ENCODE data around the gene ATP5ME. TPM values are rescaled to one million over a fixed set of nuclear protein-coding genes. Genes with fewer than 3 reads are reported as not detected.

ATP5ME gene
- polyA plus RNA-seq, 3 donors: 163 to 397 (median 367) TPM

DNA sequence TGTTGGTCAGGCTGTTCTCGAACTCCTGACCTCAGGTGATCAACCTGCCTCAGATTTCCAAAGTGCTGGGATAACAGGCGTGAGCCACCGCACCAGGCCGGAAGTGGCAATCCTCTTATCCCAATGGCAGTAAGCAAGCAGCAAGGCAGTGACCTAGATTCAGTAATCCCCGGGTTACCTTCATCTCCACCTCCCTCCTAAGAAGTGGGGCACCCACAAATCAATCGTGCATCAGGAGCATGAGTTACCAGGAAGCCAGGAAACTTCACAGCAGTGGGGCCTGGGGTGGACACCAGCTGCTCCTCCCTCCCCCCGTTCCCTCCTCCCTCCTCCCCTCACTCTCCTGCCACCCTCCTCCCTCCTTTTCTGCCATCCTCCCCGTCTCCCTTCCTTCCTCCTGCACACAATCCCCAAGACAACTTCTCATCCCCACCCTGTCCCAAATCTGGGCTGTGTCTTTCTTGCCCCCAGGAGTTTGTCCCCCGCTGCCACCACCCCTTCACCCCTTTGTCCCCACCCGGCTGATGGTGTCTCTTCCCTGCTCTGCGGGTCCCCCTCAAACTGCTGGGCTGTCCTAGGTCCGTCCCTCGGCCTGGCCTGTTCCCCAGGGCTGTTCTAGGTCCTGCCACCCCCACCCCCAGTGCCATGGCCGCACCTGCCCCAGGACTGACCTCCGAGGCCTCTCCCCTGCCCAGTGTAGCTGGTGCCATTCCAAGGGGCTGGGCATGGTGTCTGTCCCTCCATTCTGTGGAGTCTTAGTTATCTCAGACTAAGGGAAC lies 46.5 kb downstream of the ATP5ME start:
- Mint-ChIP-seq H3K4me1 (peaks cover 3% of the 10 kb centered on the region), H3K4me3 (no peak overlapping the region), H3K27me3 (ENCODE audit: low read depth in 3 of 3) (peaks cover 0 to 7% (median 6%) of the 10 kb centered on the region in 3 donors), H3K36me3 (no peaks in the 10 kb centered on the region), H3K27ac (no peak overlapping the region), H3K9me3 (peaks cover 9 to 23% (median 14%) of the 10 kb centered on the region in 7 donors)
- Histone ChIP-seq H3K36me3 (replicated peaks in 1 of 2; ENCODE audit: control insufficient read depth in 1 of 2, insufficient read depth in 2 of 2, low read length in 2 of 2) (no peaks in the 10 kb centered on the region), H3K9me3 (replicated peaks in 1 of 2; ENCODE audit: control insufficient read depth in 1 of 2, insufficient read depth in 1 of 2, low read length in 2 of 2) (peaks cover 7 to 11% of the 10 kb centered on the region in 2 donors), H3K4me3 (replicated peaks in 1 of 3; ENCODE audit: low read depth in 2 of 3, low read length in 3 of 3) (no peak overlapping the region), H3K27ac (ENCODE audit: low read depth in 1 of 2, low read length in 2 of 2) (no peak overlapping the region), H3K4me2 (replicated peaks; ENCODE audit: extremely low read depth, low read length, poor library complexity, severe bottlenecking) (no peak overlapping the region), H3K9ac (ENCODE audit: insufficient read depth, low read length, poor library complexity, severe bottlenecking) (no peak overlapping the region), H3K27me3 (ENCODE audit: control insufficient read depth in 2 of 2, insufficient read depth in 2 of 2, low read length in 2 of 2) (no peaks in the 10 kb centered on the region), H2AFZ (ENCODE audit: insufficient read depth, low read depth, low read length, poor library complexity, severe bottlenecking) (no peak overlapping the region), H3K4me1 (ENCODE audit: control insufficient read depth in 1 of 2, insufficient read depth in 2 of 2, low read length in 2 of 2) (no peaks in the 10 kb centered on the region), H3K79me2 (ENCODE audit: insufficient read depth, low read length) (no peaks in the 10 kb centered on the region), H4K20me1 (ENCODE audit: insufficient read depth, low read length) (no peaks in the 10 kb centered on the region)
- TF ChIP-seq CTCF (IDR thresholded peaks at IDR 0.05): no peak
- intact Hi-C loops (cut with micrococcal nuclease): no loop called here
- WGBS (ENCODE audit: insufficient coverage): 85% methylated on average over 13 of the region's 15 CpGs
- DNase-seq: no peak

DNA sequence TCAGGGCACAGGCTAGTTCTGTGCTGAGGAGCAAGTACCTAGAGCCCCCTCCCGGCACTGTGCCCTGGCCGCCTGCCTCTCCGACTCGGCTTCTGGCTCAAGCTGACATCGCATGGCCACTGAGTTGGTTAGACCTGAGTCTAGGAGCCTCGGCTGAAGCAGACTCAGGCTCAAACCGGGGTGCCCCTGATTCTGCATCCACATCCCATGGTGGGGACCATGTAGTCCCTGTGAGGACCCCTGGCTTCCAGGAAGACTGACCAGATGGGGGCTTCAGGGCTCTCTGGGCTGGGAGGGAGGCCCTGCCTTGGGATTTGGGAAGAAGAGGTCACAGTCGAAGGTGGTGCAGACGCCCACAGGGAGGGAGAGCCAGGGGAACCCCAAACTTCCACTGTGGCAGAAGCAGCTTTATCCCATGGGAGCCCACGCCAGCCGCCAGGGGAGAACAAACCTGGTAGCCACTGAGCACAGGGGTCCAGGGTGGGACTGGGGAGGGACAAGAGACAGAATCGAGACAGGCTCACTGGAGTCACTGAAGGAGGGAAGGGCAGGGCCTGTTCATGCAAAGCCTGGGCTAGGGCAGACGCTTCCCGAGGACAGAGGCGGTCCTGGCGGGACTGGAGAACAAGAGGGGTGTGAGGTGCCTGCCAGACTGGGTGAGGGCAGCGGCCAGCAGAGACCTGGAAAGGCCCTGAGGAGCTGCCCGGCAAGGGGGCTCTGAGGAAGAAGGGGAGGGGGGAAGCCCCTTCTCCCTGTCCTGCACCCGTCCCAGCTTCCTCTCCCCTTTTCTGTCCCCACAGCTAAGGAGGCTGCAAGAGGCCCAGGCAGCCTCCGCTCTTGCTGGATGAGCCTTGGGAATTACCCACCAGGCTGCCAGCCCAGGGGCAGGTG lies 47.6 kb downstream of the ATP5ME start:
- no peaks in the 10 kb centered on the region for H3K79me2 ChIP-seq (ENCODE audit: insufficient read depth, low read length)
- no peaks in the 10 kb centered on the region for H4K20me1 ChIP-seq (ENCODE audit: insufficient read depth, low read length)
- H2AFZ ChIP-seq (ENCODE audit: insufficient read depth, low read depth, low read length, poor library complexity, severe bottlenecking): no peak overlapping the region
- no peaks in the 10 kb centered on the region for H3K4me1 ChIP-seq (ENCODE audit: control insufficient read depth in 1 of 2, insufficient read depth in 2 of 2, low read length in 2 of 2)
- no peak for DNase-seq
- no peaks in the 10 kb centered on the region for H3K36me3 Mint-ChIP-seq
- H3K27ac Mint-ChIP-seq: peak overlapping the region in 1 of 7 donors; percentile 33
- 93% methylated on average over 17 of the region's 20 CpGs for WGBS (ENCODE audit: insufficient coverage)
- H3K9me3 ChIP-seq (replicated peaks in 1 of 2; ENCODE audit: control insufficient read depth in 1 of 2, insufficient read depth in 1 of 2, low read length in 2 of 2): peaks cover 0 to under 1% of the 10 kb centered on the region in 2 donors
- no peak overlapping the region for H3K4me3 ChIP-seq (replicated peaks in 1 of 3; ENCODE audit: low read depth in 2 of 3, low read length in 3 of 3)
- peaks cover 2 to 6% (median 4%) of the 10 kb centered on the region in 3 donors for H3K27me3 Mint-ChIP-seq (ENCODE audit: low read depth in 3 of 3)
- intact Hi-C loops (cut with micrococcal nuclease): no loop called here
- peaks cover under 1 to 13% (median 4%) of the 10 kb centered on the region in 7 donors for H3K9me3 Mint-ChIP-seq
- H3K4me2 ChIP-seq (replicated peaks; ENCODE audit: extremely low read depth, low read length, poor library complexity, severe bottlenecking): no peak overlapping the region
- H3K4me3 Mint-ChIP-seq: no peak overlapping the region
- TF ChIP-seq CTCF (IDR thresholded peaks at IDR 0.05): no peak
- no peaks in the 10 kb centered on the region for H3K27me3 ChIP-seq (ENCODE audit: control insufficient read depth in 2 of 2, insufficient read depth in 2 of 2, low read length in 2 of 2)
- H3K9ac ChIP-seq (ENCODE audit: insufficient read depth, low read length, poor library complexity, severe bottlenecking): no peak overlapping the region
- H3K36me3 ChIP-seq (replicated peaks in 1 of 2; ENCODE audit: control insufficient read depth in 1 of 2, insufficient read depth in 2 of 2, low read length in 2 of 2): no peaks in the 10 kb centered on the region
- H3K27ac ChIP-seq (ENCODE audit: low read depth in 1 of 2, low read length in 2 of 2): no peak overlapping the region
- H3K4me1 Mint-ChIP-seq: peaks cover 3% of the 10 kb centered on the region
